ENCODE data around the gene TMEM80.

GRCh38 chr11:691710-692590, 3.7 kb upstream of the TMEM80 start:
- no peak for TF ChIP-seq CTCF (conservative IDR thresholded peaks at IDR 0.05; ENCODE audit: low read length)
- no peak for TF ChIP-seq EZH2phosphoT487 (IDR thresholded peaks at IDR 0.05; ENCODE audit: borderline replicate concordance)
